BE2C (cell line): ENCODE results near the gene RNF144B.
"Not testable (repeated sequence)": the region's sequence is repeated elsewhere in the genome, so short reads cannot be mapped to it uniquely, and the experiment has no call there.

Experiments
- DNase-seq: peaks from one replicate; pipeline ENCODE4 v3.0.0-alpha.2; 2020
- H3K27me3 ChIP-seq: fragments of 250-450 bp; sonication (Bioruptor Pico); 2 replicates; pipeline ENCODE4 v1.5.1; 2020; ENCODE audit warnings: mild to moderate bottlenecking
- H3K36me3 ChIP-seq: fragments of 250-450 bp; sonication (Bioruptor Pico); 2 replicates; pipeline ENCODE4 v1.5.1; 2020; ENCODE audit warnings: mild to moderate bottlenecking
- H3K4me1 ChIP-seq: fragments of 250-450 bp; sonication (Bioruptor Pico); 2 replicates; pipeline ENCODE4 v1.5.1; 2020
- H3K4me3 ChIP-seq: 2 replicates; pipeline ENCODE4 v1.5.1; 2011; ENCODE audit warnings: low read depth, low read length
- H3K9me3 ChIP-seq: fragments of 250-450 bp; sonication (Bioruptor Pico); 2 replicates; pipeline ENCODE4 v1.5.1; 2020
- TF ChIP-seq, protein P1 (sequence below): IDR thresholded peaks from 2 replicates; pipeline ENCODE4 v1.5.1; 2012; ENCODE audit warnings: mild to moderate bottlenecking, low read depth, low read length

The RNF144B gene

DNA sequence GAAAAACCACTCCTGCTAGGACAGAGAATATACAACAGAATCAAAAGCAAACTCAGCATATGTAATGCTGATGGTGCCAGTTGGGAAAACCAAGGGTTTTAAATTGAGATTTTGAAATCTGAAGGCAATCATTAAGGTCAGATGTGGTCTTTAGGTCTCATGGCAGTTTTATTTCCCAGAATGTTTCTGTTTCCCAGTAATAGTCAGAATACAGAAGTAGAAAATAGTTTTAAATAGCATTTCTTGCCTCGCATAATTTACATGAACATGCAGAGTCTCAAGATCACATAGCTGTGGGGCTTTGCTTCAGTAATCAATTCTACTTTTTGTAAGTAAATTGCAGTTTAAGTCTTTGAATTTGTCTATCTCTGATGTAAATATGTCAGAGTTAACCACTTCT, 58.1 kb downstream of the RNF144B start:
- TF ChIP-seq, protein P1, sequence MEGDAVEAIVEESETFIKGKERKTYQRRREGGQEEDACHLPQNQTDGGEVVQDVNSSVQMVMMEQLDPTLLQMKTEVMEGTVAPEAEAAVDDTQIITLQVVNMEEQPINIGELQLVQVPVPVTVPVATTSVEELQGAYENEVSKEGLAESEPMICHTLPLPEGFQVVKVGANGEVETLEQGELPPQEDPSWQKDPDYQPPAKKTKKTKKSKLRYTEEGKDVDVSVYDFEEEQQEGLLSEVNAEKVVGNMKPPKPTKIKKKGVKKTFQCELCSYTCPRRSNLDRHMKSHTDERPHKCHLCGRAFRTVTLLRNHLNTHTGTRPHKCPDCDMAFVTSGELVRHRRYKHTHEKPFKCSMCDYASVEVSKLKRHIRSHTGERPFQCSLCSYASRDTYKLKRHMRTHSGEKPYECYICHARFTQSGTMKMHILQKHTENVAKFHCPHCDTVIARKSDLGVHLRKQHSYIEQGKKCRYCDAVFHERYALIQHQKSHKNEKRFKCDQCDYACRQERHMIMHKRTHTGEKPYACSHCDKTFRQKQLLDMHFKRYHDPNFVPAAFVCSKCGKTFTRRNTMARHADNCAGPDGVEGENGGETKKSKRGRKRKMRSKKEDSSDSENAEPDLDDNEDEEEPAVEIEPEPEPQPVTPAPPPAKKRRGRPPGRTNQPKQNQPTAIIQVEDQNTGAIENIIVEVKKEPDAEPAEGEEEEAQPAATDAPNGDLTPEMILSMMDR: no peak
- H3K4me1 ChIP-seq: no peaks in the 10 kb centered on the region

DNA sequence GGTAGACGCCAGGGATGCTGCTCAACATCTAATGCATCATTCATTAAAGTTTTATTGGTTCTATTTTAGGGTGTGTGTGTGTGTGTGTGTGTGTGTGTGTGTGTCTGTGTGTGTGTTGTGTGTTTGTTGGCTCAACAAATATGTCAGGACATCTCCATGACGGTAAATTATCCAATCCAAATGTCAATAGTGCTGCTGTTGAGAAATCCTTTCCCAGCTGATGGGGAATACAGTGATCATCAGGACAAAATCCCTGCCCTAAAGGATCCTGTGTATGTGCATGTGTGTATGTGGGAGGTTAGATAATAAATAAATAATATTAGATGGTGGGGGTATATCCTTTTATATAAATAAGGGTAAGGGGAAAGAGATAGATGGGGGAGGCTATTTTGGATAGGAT, 59.6 kb downstream of the RNF144B start:
- TF ChIP-seq, protein P1: no peak
- Histone ChIP-seq H3K36me3 (no peaks in the 10 kb centered on the region), H3K27me3 (no peaks in the 10 kb centered on the region), H3K4me3 (no peak overlapping the region), H3K9me3 (no peaks in the 10 kb centered on the region), H3K4me1 (no peaks in the 10 kb centered on the region)
- no peak for DNase-seq

More for the DNA sequence above, 58.1 kb downstream of the RNF144B start:
- Histone ChIP-seq H3K27me3 (no peaks in the 10 kb centered on the region), H3K36me3 (no peaks in the 10 kb centered on the region), H3K9me3 (no peaks in the 10 kb centered on the region), H3K4me3 (no peak overlapping the region)
- no peak for DNase-seq

DNA sequence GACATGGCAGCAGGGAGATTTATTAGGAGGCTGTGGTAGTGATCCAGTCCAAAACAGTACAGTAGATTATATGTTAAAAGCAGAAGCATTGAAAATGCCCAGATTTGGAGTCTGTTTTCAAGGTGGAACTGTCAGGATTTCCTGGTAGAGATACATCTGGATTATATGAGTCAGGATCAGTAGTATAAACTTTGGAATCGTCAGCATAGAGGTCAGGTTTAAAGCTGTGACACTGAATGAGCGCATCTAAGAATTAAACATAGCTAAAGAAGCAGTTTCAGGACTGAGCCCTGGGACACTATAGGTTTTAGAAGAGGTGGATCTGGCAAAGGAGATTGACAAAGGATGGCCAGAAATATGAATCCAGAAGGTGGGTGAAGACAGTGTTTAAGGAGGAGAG, 60.4 kb downstream of the RNF144B start:
- Histone ChIP-seq H3K27me3 (no peaks in the 10 kb centered on the region), H3K4me3 (no peak overlapping the region), H3K4me1 (no peaks in the 10 kb centered on the region), H3K9me3 (no peaks in the 10 kb centered on the region), H3K36me3 (no peaks in the 10 kb centered on the region)
- no peak for DNase-seq
- TF ChIP-seq, protein P1: no peak

DNA sequence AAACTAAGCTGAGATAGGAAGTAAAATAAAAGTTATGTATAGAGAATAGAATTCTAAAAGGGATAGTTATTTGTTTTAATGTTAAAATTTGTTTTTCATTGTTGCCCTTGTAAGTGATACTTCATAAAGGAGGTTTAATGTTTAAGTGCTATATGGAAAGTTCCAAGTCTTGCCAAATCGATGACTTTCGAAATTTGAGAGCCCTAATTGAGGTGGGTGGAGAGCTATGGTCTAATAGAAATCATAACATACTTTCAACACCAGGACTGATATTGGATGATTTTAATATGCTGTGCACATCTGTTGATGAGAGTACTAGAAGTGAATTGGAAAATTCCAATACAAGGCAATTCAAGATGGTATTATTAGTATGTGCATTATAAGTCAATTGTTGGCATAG, 64.6 kb downstream of the RNF144B start:
- TF ChIP-seq, protein P1: no peak
- Histone ChIP-seq H3K4me1 (no peaks in the 10 kb centered on the region), H3K36me3 (no peaks in the 10 kb centered on the region), H3K4me3 (no peak overlapping the region), H3K9me3 (no peaks in the 10 kb centered on the region), H3K27me3 (no peaks in the 10 kb centered on the region)
- no peak for DNase-seq

DNA sequence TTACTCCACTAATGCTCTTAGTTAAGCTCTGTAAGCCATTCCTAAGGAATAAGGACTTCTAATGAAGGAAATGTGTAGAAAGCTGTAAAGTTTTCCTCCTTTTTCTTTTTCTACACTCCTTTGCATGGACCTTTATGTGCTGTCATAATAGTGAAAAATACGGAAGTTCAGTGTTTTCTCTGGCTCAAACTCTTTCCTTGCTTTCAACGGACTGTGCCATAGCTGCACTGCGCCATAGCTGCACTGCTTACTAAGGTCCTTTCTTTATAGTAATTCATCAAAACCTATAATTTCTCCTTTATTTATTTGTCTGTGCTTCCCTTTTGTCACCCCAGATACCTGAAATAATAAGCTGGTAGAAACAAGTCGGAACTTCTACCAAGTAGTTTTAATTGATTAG, 67.3 kb downstream of the RNF144B start:
- H3K27me3 ChIP-seq: no peaks in the 10 kb centered on the region
- DNase-seq: no peak
- H3K4me1 ChIP-seq: no peaks in the 10 kb centered on the region
- no peaks in the 10 kb centered on the region for H3K9me3 ChIP-seq
- H3K4me3 ChIP-seq: no peak overlapping the region
- no peaks in the 10 kb centered on the region for H3K36me3 ChIP-seq
- TF ChIP-seq, protein P1: no peak

DNA sequence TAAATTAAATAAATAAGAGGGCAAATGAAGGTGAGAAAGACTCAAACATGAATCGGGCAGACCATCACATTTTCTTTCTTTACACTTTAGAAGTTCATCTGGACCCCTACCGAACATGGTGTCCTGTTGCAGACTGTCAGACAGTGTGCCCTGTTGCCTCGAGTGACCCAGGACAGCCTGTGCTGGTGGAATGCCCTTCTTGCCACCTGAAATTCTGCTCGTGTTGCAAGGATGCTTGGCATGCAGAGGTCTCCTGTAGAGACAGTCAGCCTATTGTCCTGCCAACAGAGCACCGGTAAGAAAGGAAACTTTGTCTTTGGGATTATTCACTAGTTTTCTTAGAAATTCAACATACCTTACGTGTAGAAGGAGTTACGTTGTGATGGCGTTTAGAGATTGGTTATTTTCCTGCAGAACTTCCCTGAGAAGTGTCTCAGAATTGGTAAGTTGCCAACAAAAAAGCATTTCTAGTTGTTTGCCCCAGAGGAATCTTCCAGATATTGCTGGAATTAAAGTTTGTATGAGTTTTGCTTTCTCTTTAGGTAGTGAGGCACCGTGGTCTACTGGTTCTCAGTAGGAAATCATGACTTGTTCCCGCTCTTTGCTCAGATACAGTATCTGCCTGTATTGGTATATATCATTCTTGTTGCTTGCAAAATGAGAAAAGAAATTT, 70.1 kb downstream of the RNF144B start:
- DNase-seq: no peak
- TF ChIP-seq, protein P1: no peak
- Histone ChIP-seq H3K36me3 (no peaks in the 10 kb centered on the region), H3K9me3 (no peaks in the 10 kb centered on the region), H3K27me3 (no peaks in the 10 kb centered on the region), H3K4me1 (no peaks in the 10 kb centered on the region), H3K4me3 (no peak overlapping the region)

DNA sequence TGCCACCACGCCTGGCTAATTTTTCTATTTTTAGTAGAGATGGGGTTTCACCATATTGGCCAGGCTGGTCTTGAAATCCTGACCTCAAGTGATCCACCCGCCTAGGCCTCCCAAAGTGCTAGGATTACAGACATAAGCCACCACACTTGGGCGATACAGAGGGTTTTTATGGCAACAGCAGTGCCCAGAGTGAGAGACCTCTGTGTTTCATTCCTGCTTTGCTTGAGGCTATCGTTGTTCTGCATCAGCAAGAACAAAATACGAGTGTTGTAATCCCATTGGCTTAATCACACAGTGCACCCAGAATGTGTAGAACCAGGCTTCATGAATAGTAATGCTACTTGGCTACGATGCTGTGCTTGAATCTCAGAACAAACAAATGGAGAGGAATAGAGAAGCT, 70.9 kb downstream of the RNF144B start:
- H3K4me1 ChIP-seq, H3K4me3 ChIP-seq, DNase-seq, H3K27me3 ChIP-seq, H3K9me3 ChIP-seq, H3K36me3 ChIP-seq: not testable (repeated sequence)
